Stimulated activated CD4-positive, alpha-beta T cell treated with anti-CD3 and anti-CD28 coated beads, Interleukin-4, amount 100 ng/mL, for 48 hours (primary cell): ENCODE results near the gene MUC4.
"Not testable (repeated sequence)": the region's sequence is repeated elsewhere in the genome, so short reads cannot be mapped to it uniquely, and the experiment has no call there.

ENCODE experiments used
- DNase-seq, 2 donors: peaks; one replicate each; pipeline ENCODE4 v3.0.0-alpha.2; 2020; ENCODE audit warnings: low read depth in 2 of 2

The MUC4 gene

GRCh38 chr3:195761123-195761566 is 50.6 kb downstream of the MUC4 start:
- no peak for DNase-seq

GRCh38 chr3:195760345-195761122 is 51.2 kb downstream of the MUC4 start:
- DNase-seq: no peak

- DNase-seq: no peak
These were observed 52.9 kb downstream of the MUC4 start for GRCh38 chr3:195758721-195759353.

GRCh38 chr3:195757827-195758226 is 53.9 kb downstream of the MUC4 start:
- no peak for DNase-seq

GRCh38 chr3:195757438-195757770 is 54.3 kb downstream of the MUC4 start:
- no peak for DNase-seq

GRCh38 chr3:195755791-195756676 is 55.7 kb downstream of the MUC4 start:
- DNase-seq: peak in 1 of 2 donors; percentile 11

- DNase-seq: no peak
These were observed 56.3 kb downstream of the MUC4 start for GRCh38 chr3:195755391-195755790.

- no peak for DNase-seq
These were observed 56.8 kb downstream of the MUC4 start for GRCh38 chr3:195754906-195755305.

GRCh38 chr3:195754141-195754540 is 57.6 kb downstream of the MUC4 start:
- DNase-seq: no peak

- DNase-seq: no peak
These were observed 58.1 kb downstream of the MUC4 start for GRCh38 chr3:195753581-195753980.

GRCh38 chr3:195752546-195753331 is 59.0 kb downstream of the MUC4 start:
- no peak for DNase-seq

GRCh38 chr3:195752066-195752465 is 59.7 kb downstream of the MUC4 start:
- DNase-seq: no peak

- DNase-seq: no peak
These were observed 60.2 kb downstream of the MUC4 start for GRCh38 chr3:195751560-195751959.

- no peak for DNase-seq
These were observed 60.8 kb downstream of the MUC4 start for GRCh38 chr3:195750797-195751520.

GRCh38 chr3:195749101-195749500 is 62.6 kb downstream of the MUC4 start:
- DNase-seq: not testable (repeated sequence)

- no peak for DNase-seq
These were observed 63.1 kb downstream of the MUC4 start for GRCh38 chr3:195748661-195749060.

GRCh38 chr3:195746751-195747150 is 65.0 kb downstream of the MUC4 start:
- no peak for DNase-seq

GRCh38 chr3:195746346-195746745 is 65.4 kb downstream of the MUC4 start:
- no peak for DNase-seq

- no peak for DNase-seq
These were observed 67.3 kb downstream of the MUC4 start for GRCh38 chr3:195744437-195744836.

GRCh38 chr3:195739561-195740111 is 72.1 kb downstream of the MUC4 start:
- no peak for DNase-seq
